HepG2 (cell line): ENCODE measurements around the gene PPA2. TPM values are rescaled to one million over a fixed set of nuclear protein-coding genes. Genes with fewer than 3 reads are reported as not detected.

Experiments
- ATAC-seq: fragments of 200-7000 bp; cut with Tn5 transposase; 3 replicates; pipeline ENCODE4 v1.9.1; 2020; ENCODE audit warnings: mild to moderate bottlenecking, moderate library complexity
- BruUV-seq: library from RNA; stranded (reverse); fragments of 400-500 nt; replicated peaks from 2 replicates; lab custom pipeline; 2021; lab: Mats Ljungman, UMichigan
- CTCF ChIA-PET: fragments of 300-600 bp; formaldehyde crosslinking; extraction: SDS; loops from one replicate; lab custom pipeline; 2021; ENCODE audit warnings: low total read pairs, inconsistent platforms, low intra/inter-chr PET ratio; lab: Yijun Ruan, JAX
- POLR2A ChIA-PET: fragments of 350-600 bp; sonication (Branson Sonifier 250); formaldehyde crosslinking; loops from one replicate; lab custom pipeline; 2020; ENCODE audit warnings: antibody characterized with exemption, inconsistent platforms; lab: Yijun Ruan, JAX
- DNase-seq: peaks from one replicate; pipeline ENCODE4 v3.0.0-alpha.2; 2015; ENCODE audit warnings: low spot score
- FAIRE-seq: peaks from 3 replicates; lab custom pipeline; 2011; peaks lifted over from hg19 to GRCh38; lab: Jason Lieb, UNC
- H2AFZ ChIP-seq: one replicate; pipeline ENCODE4 v1.6.1; 2011; ENCODE audit warnings: low read length, inconsistent platforms
- H3K27ac ChIP-seq: fragments of 300-600 bp; 3 replicates; pipeline ENCODE4 v1.8.0; 2011; ENCODE audit warnings: mixed run types, mild to moderate bottlenecking, mixed read lengths, low read length, inconsistent platforms; ENCODE audit not compliant: insufficient read depth; ENCODE audit errors: extremely low read length
- H3K27me3 ChIP-seq, 2 experiments: fragments of 200-600 bp in 1 of 2; 2 replicates in 1 of 2; 3 replicates in 1 of 2; pipeline versions ENCODE4 v1.6.0 to v1.8.0; 2011; ENCODE audit warnings: low read length in 2 of 2, mild to moderate bottlenecking in 2 of 2, moderate library complexity in 2 of 2, inconsistent platforms in 1 of 2; ENCODE audit not compliant: insufficient read depth in 2 of 2, control insufficient read depth in 1 of 2
- H3K36me3 ChIP-seq, 2 experiments: fragments of 200-600 bp in 1 of 2; replicated peaks in 1 of 2; 2 replicates in 1 of 2; 3 replicates in 1 of 2; pipeline versions ENCODE4 v1.5.1 to v1.8.0; 2011; ENCODE audit warnings: low read length in 2 of 2, inconsistent platforms in 1 of 2; ENCODE audit not compliant: insufficient read depth in 2 of 2, control insufficient read depth in 1 of 2
- H3K4me1 ChIP-seq: 2 replicates; pipeline ENCODE4 v1.5.1; 2012; ENCODE audit warnings: low read length, inconsistent platforms; ENCODE audit not compliant: insufficient read depth
- H3K4me2 ChIP-seq: 2 replicates; pipeline ENCODE4 v1.6.0; 2011; ENCODE audit warnings: low read depth, low read length, inconsistent platforms
- H3K4me3 ChIP-seq, 3 experiments: fragments of 200-600 bp in 1 of 3; sonication (generic), shearing (Covaris generic) in 1 of 3; replicated peaks in 1 of 3; 2 replicates each; pipeline ENCODE4 v1.5.1; 2011 to 2016; ENCODE audit warnings: low read length in 3 of 3, inconsistent platforms in 2 of 3, low read depth in 2 of 3, mild to moderate bottlenecking in 2 of 3, control low read depth in 1 of 3, mixed read lengths in 1 of 3; ENCODE audit not compliant: insufficient read depth in 1 of 3
- H3K79me2 ChIP-seq: one replicate; pipeline ENCODE4 v1.6.1; 2011; ENCODE audit warnings: low read length, inconsistent platforms; ENCODE audit not compliant: insufficient read depth
- H3K9ac ChIP-seq: 2 replicates; pipeline ENCODE4 v1.6.0; 2011; ENCODE audit warnings: mild to moderate bottlenecking, low read depth, low read length, inconsistent platforms; ENCODE audit not compliant: insufficient read depth
- H3K9me3 ChIP-seq: 2 replicates; pipeline ENCODE4 v1.5.1; 2012; ENCODE audit warnings: mild to moderate bottlenecking, low read length
- H4K20me1 ChIP-seq: 2 replicates; pipeline ENCODE4 v1.6.0; 2011; ENCODE audit warnings: inconsistent platforms, mild to moderate bottlenecking, low read length, moderate library complexity; ENCODE audit not compliant: insufficient read depth
- GPN1 ChIP-seq: sonication (generic); formaldehyde crosslinking; IDR thresholded peaks from 2 replicates; pipeline ENCODE4 v1.5.1; 2020; ENCODE audit warnings: missing genetic modification reagents, borderline replicate concordance
- SCMH1 ChIP-seq: sonication (generic); formaldehyde crosslinking; IDR thresholded peaks from 2 replicates; pipeline ENCODE4 v1.9.0; 2021; ENCODE audit warnings: missing genetic modification reagents, mild to moderate bottlenecking, borderline replicate concordance
- STAG1 ChIP-seq: sonication (generic); formaldehyde crosslinking; IDR thresholded peaks from 2 replicates; pipeline ENCODE4 v1.4.0; 2020; ENCODE audit warnings: missing genetic modification reagents
- U2AF1 ChIP-seq: fragments of 200-400 bp; formaldehyde crosslinking; optimal IDR thresholded peaks from 2 replicates; pipeline ENCODE3; 2017; ENCODE audit warnings: mild to moderate bottlenecking, low read depth, low read length
- WGBS: methylation state at CpG from one replicate; pipeline ENCODE4 v1.1.6; 2017; ENCODE audit warnings: low lambda C conversion rate; 5-methylcytosine and 5-hydroxymethylcytosine counted together
- in situ Hi-C: cut with HindIII; loops from 2 replicates; pipeline ENCODE4 v1.10.0; 2017; ENCODE audit warnings: low pct_unique_long_range_greater_than_20kb; ENCODE audit not compliant: extremely low pct_ligation_motif_present
- intact Hi-C: fragments of 100-400 bp; cut with micrococcal nuclease; formaldehyde crosslinking; loops from one replicate; pipeline ENCODE4 v1.10.0; 2022; ENCODE audit not compliant: unreplicated experiment
- polyA plus RNA-seq, 8 experiments: library from polyadenylated mRNA; depleted of rRNA in 3 of 8; stranded (reverse) in 7 of 8; unstranded in 1 of 8; fragments of >200 nt; fragmentation: Illumina TruSeq in 4 of 8; extraction: Trizol in 4 of 8; gene quantifications; 2 replicates each; pipeline versions ENCODE4 v1.2.1 to v1.2.3, GENCODE V29; 2011 to 2016; ENCODE audit warnings: low read depth in 4 of 8, missing spikeins in 1 of 8, mixed read lengths in 1 of 8; ENCODE audit not compliant: insufficient read depth in 1 of 8
- total RNA-seq, 5 experiments: library from RNA; depleted of rRNA; stranded (reverse); fragments of >200 nt; fragmentation: Illumina TruSeq; extraction: Trizol; gene quantifications; 2 replicates each; pipeline ENCODE4 v1.2.3, GENCODE V29; 2016; ENCODE audit warnings: low read depth in 1 of 5

Gene PPA2
- total and polyA plus RNA-seq, 2 of the 13 experiments (the other 11 are each of a cell fraction or from before 2014, with no cell fraction given): 44.2 to 70.6 TPM

DNA sequence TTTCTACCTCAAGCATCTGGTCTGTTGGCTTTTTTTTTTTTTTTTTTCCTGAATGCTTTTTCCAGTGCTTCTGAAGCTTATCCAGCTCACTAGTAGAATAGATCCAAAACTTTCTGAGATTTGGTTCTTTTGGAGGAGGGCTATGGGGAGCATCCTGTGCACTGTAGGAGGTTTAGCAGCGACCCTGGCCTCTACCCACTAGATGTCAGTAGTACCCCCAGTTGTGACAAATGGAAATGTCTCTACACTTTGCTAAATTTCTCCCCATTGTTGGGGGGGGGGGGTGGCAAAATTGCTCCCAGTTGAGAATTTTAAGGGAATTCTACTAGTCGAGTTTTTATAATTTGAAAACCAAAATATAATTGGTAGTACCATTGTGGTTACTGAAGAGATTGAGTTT lies 23.0 kb upstream of the PPA2 start:
- no peak overlapping the region for H3K4me3 ChIP-seq
- no peaks in the 10 kb centered on the region for H3K79me2 ChIP-seq
- in situ Hi-C loops: no loop called here
- FAIRE-seq (no peak), DNase-seq (no peak), ATAC-seq (peak; percentile 38; the same call in 1 of the 3 replicates)
- 0% methylated on average over 2 of the region's 2 CpGs for WGBS
- intact Hi-C loops: loop anchor here (1.0 kb wide), 1 partner anchor 218 kb away; no protein-coding TSS in a partner anchor
- H3K9me3 ChIP-seq: no peaks in the 10 kb centered on the region
- CTCF ChIA-PET: no interaction called here
- BruUV-seq: no TSS peak
- no peak overlapping the region for H2AFZ ChIP-seq
- H3K4me2 ChIP-seq: no peak overlapping the region
- H3K27me3 ChIP-seq: no peaks in the 10 kb centered on the region
- no peaks in the 10 kb centered on the region for H3K36me3 ChIP-seq
- H3K27ac ChIP-seq: no peak overlapping the region
- H3K4me1 ChIP-seq: no peaks in the 10 kb centered on the region
- TF ChIP-seq SCMH1 (CRISPR knock-in tag) (no peak), STAG1 (peak; percentile 22)
- POLR2A ChIA-PET: no interaction called here
- H4K20me1 ChIP-seq: no peaks in the 10 kb centered on the region
- H3K9ac ChIP-seq: no peak overlapping the region

DNA sequence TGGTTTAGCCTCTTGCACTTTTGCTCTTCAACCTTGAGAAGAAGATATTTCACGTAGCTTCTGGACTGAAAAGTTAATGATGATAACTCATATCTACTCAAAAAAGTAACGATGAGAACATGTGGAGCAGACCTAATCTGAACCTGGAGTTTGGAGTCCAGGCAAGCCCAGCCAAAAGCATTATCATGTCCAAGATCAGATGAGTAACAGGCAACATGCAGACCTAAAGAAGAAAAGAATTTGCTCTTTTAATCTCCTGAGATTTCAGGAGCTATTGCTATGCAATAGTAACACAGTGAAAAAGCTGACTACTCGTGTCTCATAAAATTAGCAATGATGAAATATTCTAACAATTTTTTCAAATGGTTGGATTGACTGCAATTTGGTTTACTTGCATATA lies 21.8 kb upstream of the PPA2 start:
- DNase-seq: no peak
- TF ChIP-seq GPN1 (CRISPR knock-in tag) (no peak), U2AF1 (no peak)
- TF ChIP-seq, all 625 proteins: peak for 0
- no peak overlapping the region for H3K4me3 ChIP-seq
- H3K4me2 ChIP-seq: no peak overlapping the region
- BruUV-seq: no TSS peak
- CTCF ChIA-PET: no interaction called here
- no peaks in the 10 kb centered on the region for H3K27me3 ChIP-seq
- 3% methylated on average over 3 of the region's 3 CpGs for WGBS
- H3K9ac ChIP-seq: no peak overlapping the region
- H4K20me1 ChIP-seq: no peaks in the 10 kb centered on the region
- H3K36me3 ChIP-seq: no peaks in the 10 kb centered on the region
- intact Hi-C loops: no loop called here
- H3K79me2 ChIP-seq: no peaks in the 10 kb centered on the region
- in situ Hi-C loops: no loop called here
- no peaks in the 10 kb centered on the region for H3K4me1 ChIP-seq
- H3K9me3 ChIP-seq: no peaks in the 10 kb centered on the region
- POLR2A ChIA-PET: no interaction called here
- H3K27ac ChIP-seq: no peak overlapping the region
- ATAC-seq (no peak), FAIRE-seq (no peak)
- H2AFZ ChIP-seq: no peak overlapping the region
